Tibial artery (tissue), 4 donors: ENCODE data around the gene STOML3.

ENCODE experiments used
- DNase-seq, 2 donors: peaks; one replicate each; pipeline ENCODE4 v3.0.0-alpha.2; 2019
- H3K27ac ChIP-seq, 2 donors: fragments of 200-600 bp; sonication (generic) in 1 of 2; 1 replicate in 1 of 2; 2 replicates in 1 of 2; pipeline ENCODE4 v1.5.1; 2018 to 2019; ENCODE audit warnings: mild to moderate bottlenecking in 1 of 2
- H3K27me3 ChIP-seq, 2 donors: fragments of 200-600 bp; sonication (generic) in 1 of 2; one replicate each; pipeline versions ENCODE4 v1.5.1 to v1.6.0; 2016 to 2019
- H3K36me3 ChIP-seq, 3 donors: fragments of 200-600 bp; sonication (generic) in 2 of 3; one replicate each; pipeline ENCODE4 v1.5.1; 2016 to 2019; ENCODE audit warnings: mild to moderate bottlenecking in 2 of 3
- H3K4me1 ChIP-seq, 4 donors: fragments of 200-600 bp; sonication (generic) in 2 of 4; 1 replicate in 3 of 4; 2 replicates in 1 of 4; pipeline ENCODE4 v1.5.1; 2016 to 2019
- H3K4me3 ChIP-seq, 2 donors: fragments of 200-600 bp; sonication (generic) in 1 of 2; 1 replicate in 1 of 2; 2 replicates in 1 of 2; pipeline ENCODE4 v1.5.1; 2018 to 2019; ENCODE audit warnings: mild to moderate bottlenecking in 2 of 2
- H3K9me3 ChIP-seq, 3 donors: fragments of 200-600 bp; sonication (generic) in 1 of 3; one replicate each; pipeline ENCODE4 v1.5.1; 2016 to 2019
- CTCF ChIP-seq, 2 experiments: fragments of 200-600 bp in 1 of 2; fragments of 450-650 bp in 1 of 2; IDR thresholded peaks; one replicate each; pipeline ENCODE4 v1.5.1; 2017 to 2019; ENCODE audit warnings: antibody characterized with exemption in 2 of 2, mild to moderate bottlenecking in 1 of 2, moderate library complexity in 1 of 2
- intact Hi-C: fragments of 100-400 bp; cut with DNase I; formaldehyde crosslinking; loops from one replicate; pipeline ENCODE4 v1.15.0; 2023; ENCODE audit warnings: low total_unique reads

STOML3 gene

GRCh38 chr13:38954844-38955243 lies 35.8 kb downstream of the STOML3 start:
- TF ChIP-seq CTCF (IDR thresholded peaks at IDR 0.05): no peak
- intact Hi-C loops: no loop called here
- H3K27me3 ChIP-seq: no peaks in the 10 kb centered on the region

GRCh38 chr13:38954291-38954690 lies 36.3 kb downstream of the STOML3 start:
- no peak for TF ChIP-seq CTCF (IDR thresholded peaks at IDR 0.05)

More at GRCh38 chr13:38954844-38955243, 35.8 kb downstream of the STOML3 start:
- H3K4me1 ChIP-seq: no peaks in the 10 kb centered on the region
- H3K27ac ChIP-seq: no peak overlapping the region
- H3K4me3 ChIP-seq: no peak overlapping the region
- DNase-seq: no peak
- no peaks in the 10 kb centered on the region for H3K36me3 ChIP-seq
- H3K9me3 ChIP-seq: no peaks in the 10 kb centered on the region

GRCh38 chr13:38952827-38953226 lies 37.8 kb downstream of the STOML3 start:
- no peaks in the 10 kb centered on the region for H3K4me1 ChIP-seq
- no peak for TF ChIP-seq CTCF (IDR thresholded peaks at IDR 0.05)
- H3K4me3 ChIP-seq: no peak overlapping the region
- DNase-seq: no peak
- no peaks in the 10 kb centered on the region for H3K36me3 ChIP-seq
- no peak overlapping the region for H3K27ac ChIP-seq
- H3K27me3 ChIP-seq: no peaks in the 10 kb centered on the region
- no peaks in the 10 kb centered on the region for H3K9me3 ChIP-seq
- intact Hi-C loops: no loop called here

More at GRCh38 chr13:38954291-38954690, 36.3 kb downstream of the STOML3 start:
- Histone ChIP-seq H3K9me3 (no peaks in the 10 kb centered on the region), H3K4me3 (no peak overlapping the region), H3K27ac (no peak overlapping the region), H3K27me3 (no peaks in the 10 kb centered on the region), H3K36me3 (no peaks in the 10 kb centered on the region), H3K4me1 (no peaks in the 10 kb centered on the region)
- intact Hi-C loops: no loop called here
- no peak for DNase-seq

- no peak overlapping the region for H3K27ac ChIP-seq
- intact Hi-C loops: no loop called here
- no peak for DNase-seq
- H3K36me3 ChIP-seq: no peaks in the 10 kb centered on the region
- no peaks in the 10 kb centered on the region for H3K9me3 ChIP-seq
- TF ChIP-seq CTCF (IDR thresholded peaks at IDR 0.05): no peak
- H3K4me1 ChIP-seq: no peaks in the 10 kb centered on the region
- no peak overlapping the region for H3K4me3 ChIP-seq
- no peaks in the 10 kb centered on the region for H3K27me3 ChIP-seq
Measured at GRCh38 chr13:38951525-38952313, 38.9 kb downstream of the STOML3 start.

GRCh38 chr13:38950987-38951386 lies 39.6 kb downstream of the STOML3 start:
- Histone ChIP-seq H3K4me1 (no peaks in the 10 kb centered on the region), H3K4me3 (no peak overlapping the region), H3K36me3 (no peaks in the 10 kb centered on the region), H3K27ac (no peak overlapping the region), H3K27me3 (no peaks in the 10 kb centered on the region), H3K9me3 (no peaks in the 10 kb centered on the region)
- no peak for DNase-seq
- TF ChIP-seq CTCF (IDR thresholded peaks at IDR 0.05): no peak
- intact Hi-C loops: no loop called here
